Stimulated activated CD4-positive, alpha-beta T cell treated with anti-CD3 and anti-CD28 coated beads, TNF-alpha, amount 100 ng/mL, for 24 hours (primary cell): Measurements from ENCODE around the gene PPP1R18.
"Not testable (repeated sequence)": the region's sequence is repeated elsewhere in the genome, so short reads cannot be mapped to it uniquely, and the experiment has no call there.

Source experiments
- DNase-seq, 3 experiments: peaks; one replicate each; pipeline ENCODE4 v3.0.0-alpha.2; 2020; ENCODE audit warnings: low read depth in 3 of 3

Gene PPP1R18

DNA sequence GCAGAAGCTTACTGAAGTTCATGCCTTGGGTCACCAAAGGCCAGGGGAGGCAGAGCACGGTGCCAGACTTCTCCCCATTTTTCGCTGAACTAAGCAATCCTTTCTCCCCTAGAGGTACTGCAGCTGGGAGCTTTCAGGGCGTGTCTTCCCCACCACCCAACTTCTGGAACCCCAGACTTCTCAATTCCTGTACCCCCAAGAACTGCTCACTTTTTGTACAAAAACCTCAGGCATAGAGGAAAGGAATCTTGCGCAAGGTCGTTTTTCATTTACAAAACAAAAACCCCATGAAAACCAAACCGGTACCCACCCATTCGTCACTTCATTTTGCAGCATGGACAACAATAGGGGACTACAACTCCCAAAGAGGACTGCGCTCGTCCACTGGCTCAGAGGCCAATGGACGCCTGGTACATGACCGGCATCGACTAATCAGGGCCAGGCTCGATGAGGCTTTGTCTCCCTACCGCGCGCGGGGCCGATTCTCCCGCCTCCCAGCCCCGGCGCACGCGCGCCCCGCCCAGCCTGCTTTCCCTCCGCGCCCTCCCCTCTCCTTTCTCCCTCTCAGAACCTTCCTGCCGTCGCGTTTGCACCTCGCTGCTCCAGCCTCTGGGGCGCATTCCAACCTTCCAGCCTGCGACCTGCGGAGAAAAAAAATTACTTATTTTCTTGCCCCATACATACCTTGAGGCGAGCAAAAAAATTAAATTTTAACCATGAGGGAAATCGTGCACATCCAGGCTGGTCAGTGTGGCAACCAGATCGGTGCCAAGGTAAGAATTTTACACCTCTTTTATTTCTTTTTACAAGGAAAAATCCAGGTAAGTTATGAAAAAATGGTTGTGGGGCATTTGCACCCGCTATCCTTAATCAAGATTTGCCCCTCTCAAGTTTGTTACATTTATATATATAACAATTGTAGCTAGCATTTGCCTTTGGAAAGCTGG, 33.6 kb upstream of the PPP1R18 start, which contains the start of gene TUBB:
Gene TUBB (plus strand): TSS at position 562 of the 947 bp plus-strand sequence. CDS start 155 bp downstream, at position 717.
- DNase-seq: peak; percentile 89 to 94 (median 91)

DNA sequence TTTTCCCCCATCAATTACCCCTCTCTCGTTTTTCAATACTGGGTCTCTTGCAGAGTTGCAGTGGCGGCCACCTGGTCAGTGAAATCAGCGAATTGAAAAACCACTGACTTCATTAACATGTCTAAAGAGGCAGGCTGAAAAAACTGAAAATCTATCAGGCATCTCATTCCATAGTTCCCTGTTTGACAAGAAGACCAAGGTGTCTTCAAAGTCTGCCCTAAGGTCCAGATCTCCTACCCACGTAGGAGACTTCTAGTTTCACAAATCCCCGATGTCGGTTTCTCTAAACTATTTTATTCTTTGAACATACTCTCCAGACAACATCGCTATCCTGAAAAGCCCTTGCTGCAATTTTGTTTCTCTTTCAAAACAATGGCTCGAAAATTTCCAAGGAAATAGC, 32.9 kb upstream of the PPP1R18 start:
- no peak for DNase-seq

DNA sequence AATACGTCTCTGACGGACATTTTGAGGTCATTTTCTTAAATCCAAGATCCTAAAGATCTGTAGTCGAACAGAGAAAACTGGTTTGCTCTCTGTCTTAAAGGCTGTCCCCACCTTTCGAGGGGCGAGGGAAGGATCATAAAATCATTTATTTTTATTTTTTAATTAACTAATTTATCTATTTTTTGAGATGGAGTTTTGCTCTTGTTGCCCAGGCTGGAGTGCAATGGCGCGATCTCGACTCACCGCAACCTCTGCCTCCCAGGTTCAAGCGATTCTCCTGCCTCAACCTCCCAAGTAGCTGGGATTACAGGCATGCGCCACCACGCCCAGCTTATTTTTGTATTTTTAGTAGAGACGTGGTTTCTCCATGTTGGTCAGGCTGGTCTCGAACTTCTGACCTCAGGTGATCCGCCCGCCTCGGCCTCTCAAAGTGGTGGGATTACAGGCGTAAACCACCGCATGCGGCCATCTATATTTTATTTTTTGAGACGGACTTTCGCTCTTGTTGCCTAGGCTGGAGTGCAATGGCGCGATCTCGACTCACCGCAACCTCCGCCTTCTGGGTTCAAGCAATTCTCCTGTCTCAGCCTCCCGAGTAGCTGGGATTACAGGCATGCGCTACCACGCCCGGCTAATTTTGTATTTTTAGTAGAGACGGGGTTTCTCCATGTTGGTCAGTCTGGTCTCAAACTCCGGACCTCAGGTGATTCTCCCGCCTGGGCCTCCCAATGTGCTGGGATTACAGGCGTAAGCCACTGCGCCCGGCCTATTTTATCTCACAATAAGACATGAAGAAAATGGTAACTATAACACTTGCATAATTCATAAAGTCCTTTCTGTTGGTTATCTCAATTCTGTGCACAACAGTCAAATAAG, 31.6 kb upstream of the PPP1R18 start:
- not testable (repeated sequence) for DNase-seq

DNA sequence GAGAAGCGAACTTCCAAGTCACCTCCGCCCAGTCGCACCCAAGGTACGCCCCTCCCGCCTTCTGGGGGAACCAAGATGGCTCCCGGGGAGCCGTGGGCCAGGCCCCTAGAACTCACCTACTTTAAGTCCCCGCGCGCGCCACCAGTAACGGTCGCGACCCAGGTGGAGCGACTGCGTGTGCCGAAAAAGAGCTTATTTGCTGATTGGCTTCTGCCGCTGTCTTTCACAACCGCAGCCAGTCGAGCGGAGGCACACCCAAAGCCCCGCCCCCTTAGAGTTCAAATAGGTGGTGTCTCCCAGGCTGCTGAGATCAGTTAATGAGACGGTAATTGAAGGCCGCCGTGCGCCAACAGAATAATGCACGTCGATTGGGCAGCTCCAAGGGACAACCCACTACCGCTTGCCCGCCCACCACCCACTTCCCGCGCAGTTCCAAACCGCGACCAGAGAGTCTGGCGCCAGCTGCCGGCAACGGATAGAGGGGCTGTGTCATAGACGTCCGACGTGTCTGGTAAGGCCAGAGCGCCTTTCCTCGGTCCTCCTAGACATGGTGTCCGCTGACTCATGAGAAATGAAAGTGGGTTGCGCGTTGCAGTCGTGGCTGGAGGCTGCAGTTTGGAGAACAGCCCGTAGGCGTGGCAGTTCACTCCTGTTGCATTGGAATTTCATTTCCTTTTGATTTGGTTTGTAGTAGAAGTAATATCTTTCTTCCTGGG, 30.8 kb upstream of the PPP1R18 start, which contains the start of gene MDC1:
Gene MDC1 (minus strand): TSS at position 153 of the 716 bp plus-strand sequence. CDS start 2,106 bp downstream, outside the sequence.
- DNase-seq: peak; percentile 96 to 99 (median 99)

DNA sequence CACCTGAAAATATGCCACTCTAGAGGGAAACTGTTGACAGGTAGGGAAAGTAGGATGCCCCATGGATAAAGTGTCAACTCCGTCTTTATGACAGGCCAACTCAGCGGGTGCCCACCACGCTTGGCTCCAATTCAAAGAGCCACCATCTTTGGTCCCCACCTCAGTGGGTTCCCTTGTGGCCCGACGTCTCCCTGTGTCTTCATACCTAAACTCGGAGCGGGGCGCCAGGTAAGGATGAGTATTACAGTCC, 30.4 kb upstream of the PPP1R18 start:
- DNase-seq: no peak

DNA sequence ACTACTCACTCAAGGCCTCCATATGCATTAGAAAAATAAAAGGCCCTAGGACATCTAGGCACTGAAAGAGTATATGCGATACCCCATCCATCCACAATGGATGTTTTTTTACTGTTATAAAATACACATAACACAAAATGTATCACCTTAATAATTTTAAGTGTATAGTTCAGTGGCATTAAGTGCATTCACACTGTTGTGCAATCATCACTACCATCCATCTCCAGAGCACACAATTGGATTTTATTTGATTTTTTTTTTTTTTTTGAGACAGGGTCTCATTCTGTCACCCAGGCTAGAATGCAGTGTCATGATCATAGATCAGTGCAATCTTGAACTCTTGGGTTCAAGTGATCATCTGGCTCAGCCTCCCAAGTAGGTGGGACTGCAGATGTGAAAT, 27.8 kb upstream of the PPP1R18 start:
- no peak for DNase-seq

DNA sequence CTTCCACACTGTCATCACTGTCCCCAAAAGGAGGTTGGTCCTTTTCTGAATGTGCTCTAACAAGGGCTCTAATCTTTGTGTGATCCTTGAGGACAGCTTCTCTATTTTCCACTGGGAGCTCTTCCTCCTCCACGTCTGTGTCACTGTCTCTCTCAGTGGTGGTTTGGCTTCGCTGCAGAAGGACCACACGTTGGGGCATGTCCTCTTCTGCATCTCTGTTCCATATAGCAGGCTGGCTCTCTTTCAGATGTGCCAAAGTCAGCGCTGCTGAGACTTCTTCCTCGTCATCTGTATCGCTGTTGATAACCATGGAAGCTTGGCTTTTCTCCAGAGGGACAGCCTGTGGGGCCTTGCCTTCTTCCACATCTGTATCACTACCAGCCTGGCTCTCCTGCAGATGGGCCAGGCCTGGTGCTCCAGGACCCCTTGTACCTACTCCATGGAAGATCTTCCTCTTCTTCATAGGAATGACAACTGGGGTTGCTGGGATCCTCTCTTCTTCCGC, 26.0 kb upstream of the PPP1R18 start:
- DNase-seq: no peak

DNA sequence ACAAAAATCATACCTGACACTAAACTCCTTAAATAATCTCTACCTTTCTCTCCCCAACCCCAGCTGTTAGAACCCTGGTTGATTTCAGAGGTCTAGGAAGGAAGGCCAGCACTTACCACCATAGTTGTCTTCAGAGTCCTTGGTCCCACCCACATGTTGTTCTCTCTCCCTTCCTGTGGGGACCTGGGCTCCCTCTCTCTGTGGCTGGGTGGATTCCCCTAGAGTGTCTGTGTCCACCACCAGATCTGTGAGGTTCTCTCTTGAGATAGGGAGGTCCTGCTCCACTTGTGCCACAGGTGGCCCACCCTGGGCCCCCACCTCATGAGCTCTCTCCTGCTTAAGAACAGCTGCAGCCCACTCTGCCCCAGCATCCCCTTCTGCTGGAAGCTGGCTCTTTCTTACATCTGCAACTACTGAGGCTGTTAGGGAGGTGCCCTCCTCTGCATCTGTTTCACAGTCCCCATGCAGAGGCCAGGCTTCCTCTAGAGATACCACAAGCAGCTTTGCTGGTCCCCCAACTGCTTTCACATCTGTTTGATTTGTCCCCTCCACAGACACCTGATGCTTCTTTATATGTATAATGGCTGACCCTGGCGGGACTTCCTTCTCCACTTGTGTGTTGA, 25.4 kb upstream of the PPP1R18 start:
- no peak for DNase-seq

DNA sequence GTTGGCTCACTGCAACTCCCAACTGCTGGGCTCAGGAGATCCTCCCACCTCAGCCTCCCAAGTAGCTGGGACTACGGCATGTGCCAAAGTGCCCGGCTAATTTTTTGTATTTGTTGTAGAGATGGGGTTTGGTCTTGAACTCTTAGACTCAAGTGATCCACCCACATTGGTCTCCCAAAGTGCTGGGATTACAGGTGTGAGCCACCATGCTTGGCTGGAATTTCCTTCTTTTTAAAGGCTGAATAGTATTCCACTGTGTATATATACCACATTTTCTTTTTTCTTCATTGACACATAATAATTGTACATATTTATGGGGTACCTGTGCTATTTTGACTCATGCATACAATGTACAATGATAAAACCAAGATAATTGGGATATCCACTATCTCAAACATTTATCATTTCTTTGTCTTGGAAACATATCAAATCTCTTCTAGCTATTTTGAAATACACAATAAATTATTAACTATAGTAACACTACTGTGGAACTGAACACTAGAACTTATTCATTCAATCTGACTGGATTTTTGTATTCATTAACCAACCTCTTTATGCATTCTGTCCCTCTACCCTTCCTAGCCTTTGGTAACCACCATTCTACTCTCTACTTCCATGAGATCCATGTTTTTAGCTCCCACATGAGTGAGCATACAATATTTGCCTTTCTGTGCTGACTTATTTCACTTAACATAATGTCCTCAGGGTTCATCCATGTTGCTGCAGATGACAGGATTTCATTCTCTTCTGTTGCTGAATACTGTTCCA, 22.8 kb upstream of the PPP1R18 start:
- DNase-seq: no peak

DNA sequence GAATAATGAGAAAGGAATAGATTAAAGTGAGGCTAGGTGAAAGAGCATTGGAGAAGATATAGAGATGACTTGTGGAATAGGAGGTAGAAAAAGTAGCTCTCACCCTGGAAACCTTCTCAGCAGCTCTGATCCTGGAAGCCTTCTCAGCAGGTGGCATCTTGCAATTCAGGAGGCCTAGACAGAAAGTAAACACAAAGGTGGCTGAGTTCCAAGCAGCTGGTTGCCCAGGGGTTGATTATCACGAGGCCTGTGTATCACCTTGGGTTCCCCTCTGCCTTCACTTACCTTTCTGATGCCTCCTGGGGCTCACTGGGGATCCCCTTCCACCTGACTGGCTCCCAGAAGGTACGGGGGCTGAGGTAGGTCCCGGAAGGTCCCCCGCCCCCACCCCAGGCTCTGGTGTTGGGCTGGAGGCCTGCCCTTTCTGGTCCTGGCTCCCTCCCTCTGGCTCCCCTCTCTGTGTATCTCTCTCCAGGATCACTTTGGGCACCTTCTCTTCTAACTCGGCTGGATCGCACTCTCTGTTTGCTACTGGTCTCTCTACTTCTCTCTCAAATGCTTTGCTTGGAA, 20.9 kb upstream of the PPP1R18 start:
- DNase-seq: no peak

DNA sequence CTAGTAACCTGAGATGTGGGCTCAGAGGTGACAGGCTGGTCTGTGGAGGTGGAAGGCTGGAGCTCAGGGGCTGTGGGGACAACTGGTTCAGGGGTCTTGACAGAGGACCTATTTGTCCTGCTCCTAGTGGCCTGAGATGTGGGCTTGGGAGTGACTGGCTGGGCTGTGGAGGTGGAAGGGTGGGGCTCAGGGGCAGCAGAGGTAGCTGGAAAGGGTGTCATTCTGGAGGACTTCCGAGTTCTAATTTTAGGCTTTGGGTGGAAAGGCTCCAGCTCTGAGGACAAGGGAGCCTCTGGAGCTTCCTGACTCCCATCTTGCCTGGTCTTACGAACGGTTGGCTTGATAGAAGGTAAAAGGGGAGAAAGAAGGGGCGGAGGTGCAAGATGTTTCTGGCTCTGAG, 19.2 kb upstream of the PPP1R18 start:
- DNase-seq: no peak

DNA sequence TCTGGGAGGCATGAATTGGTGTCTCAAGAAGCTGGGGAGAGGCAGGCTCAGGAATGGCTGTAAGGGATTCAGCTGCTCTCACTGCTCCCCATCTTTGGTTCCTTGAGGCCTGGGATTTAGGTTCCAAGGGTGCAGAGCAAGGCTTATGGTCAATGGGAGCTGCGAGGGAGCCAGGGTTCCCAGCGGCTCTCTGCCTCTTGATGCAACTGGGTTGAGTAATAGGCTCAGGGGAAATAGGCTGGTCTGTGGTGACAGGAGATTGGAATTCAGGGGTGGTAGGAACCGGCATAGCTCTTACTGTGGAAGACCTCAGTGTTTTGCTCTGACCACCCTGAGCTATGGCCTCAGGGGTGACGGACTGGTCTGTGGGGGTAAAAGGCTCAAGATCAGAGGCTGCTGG, 17.4 kb upstream of the PPP1R18 start:
- DNase-seq: no peak

DNA sequence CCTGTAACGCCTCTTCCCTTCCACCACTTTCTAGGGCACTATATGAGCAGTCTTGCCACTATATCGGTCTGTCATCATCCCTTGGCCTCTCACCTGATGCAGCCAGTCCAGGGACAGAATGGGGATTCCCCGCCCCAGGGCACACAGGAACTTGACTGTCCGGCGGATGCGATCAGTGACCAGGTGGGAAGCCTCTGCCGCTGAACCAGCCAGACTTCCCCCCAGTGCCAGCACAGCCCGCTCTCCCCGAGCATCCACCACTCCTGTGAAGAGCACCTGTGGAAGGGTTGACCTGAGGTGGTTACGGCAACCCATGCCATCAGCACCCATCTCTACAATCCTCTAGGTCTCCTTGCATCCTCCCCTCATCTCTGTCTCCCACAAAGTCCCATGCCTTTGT, 16.6 kb upstream of the PPP1R18 start:
- DNase-seq: no peak

DNA sequence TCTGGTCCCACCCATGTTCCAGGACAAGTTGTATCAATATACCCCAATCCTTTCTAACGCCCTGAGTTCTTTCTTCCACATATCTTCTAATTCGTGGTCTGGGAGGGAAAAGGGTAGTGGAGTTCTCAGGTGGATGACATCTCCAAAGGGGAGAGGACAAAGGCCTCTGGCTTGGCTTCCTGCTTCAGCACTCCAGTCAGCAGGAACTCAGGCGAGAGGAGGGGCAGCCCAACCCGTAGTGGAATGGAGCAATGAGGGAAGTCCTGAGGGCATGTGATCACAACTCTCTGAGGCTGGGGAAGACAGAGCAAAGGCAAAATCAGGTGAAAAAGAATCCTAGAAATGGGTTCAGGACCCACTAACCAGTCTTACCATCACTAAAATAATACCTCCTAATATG, 13.9 kb upstream of the PPP1R18 start:
- DNase-seq: no peak

DNA sequence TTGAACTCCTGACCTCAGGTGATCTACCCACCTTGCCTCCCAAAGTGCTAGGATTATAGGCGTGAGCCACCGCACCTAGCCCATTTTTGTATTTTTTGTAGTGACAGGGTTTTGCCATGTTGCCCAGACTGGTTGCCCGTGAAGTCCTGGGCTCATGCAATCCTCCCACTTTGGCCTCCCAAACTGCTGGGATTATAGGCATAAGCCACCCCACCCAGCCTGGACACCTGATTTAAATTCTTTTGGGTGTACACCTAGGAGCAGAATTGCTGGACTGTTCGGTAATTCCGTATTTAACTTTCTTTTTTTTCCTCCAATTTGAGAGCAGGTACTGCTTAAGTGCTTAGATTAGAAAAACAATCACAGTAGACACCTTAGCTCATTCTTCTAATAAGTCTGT, 10.0 kb upstream of the PPP1R18 start:
- DNase-seq: no peak

DNA sequence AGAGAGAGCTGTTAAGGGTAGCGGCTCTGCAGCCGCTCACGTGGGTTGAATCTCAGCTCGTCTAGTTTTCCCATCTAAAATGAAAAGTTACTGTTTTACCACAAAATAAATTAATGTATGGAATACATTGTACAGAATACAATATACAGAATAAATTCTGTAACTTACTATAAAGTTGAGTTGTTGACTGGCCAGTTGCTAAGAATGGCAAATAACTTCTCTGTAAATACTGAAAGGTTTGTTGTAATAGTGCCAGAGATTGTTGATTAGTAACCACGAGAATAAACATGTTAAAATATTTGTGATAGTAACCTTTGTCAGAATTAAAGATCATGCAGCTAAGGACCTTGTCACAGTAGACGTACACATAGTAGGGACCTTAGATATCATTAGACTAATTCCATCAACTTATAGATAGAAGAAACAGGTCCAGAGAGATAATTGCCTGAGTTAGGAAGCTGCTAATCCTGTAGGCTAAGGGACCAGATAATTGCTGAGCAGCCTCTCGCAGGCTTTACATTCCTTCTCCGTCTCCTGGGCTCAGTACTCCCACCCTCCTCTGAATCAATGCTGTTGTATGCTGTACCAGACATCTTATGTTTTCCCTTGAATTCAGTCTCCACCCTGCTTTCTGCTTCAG, 4.9 kb upstream of the PPP1R18 start:
- DNase-seq: no peak

DNA sequence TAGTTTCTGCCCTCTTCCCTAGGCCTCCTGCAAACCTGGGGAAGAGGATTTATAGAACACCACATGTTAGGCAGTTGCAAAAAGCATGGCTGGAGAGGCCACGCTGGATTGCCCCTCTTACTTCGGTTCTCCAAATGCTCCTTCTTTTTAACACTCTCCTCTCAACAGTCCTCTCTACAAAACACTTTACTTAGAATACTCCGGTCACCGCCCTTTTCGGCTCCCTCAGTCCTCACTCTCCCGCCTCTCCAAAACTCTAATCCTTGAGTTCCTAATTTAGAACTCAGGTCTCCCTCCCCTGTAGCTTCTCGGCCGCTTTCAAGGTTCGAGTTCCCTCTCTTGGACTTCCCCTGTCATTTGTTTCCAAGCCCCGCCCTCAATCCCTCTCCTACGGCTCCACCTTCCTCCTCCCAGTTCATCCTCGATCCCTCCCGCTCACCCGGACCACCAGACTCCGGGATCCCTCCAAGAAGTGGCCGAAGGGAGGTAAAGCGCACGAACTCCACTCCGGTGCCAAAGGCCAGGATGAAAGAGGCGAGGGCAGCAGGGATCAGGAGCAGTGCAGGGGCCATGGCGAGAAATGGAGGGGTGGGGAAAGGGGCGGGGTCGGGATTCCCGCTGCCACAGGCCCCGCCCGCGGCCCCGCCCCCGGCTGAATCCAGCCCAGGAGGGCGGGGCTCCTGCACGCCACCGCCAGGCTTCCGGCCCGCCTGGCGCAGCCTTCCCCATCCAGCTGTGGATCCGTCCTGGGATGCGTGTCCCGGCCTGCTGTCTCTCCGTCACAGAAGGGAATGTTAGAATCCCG, 4.2 kb upstream of the PPP1R18 start, which contains the start of gene NRM:
Gene NRM (minus strand): TSS at position 582 of the 805 bp plus-strand sequence. CDS start 10 bp downstream, at position 572.
- DNase-seq: peak in 2 of 3 experiments; percentile 67 to 81

DNA sequence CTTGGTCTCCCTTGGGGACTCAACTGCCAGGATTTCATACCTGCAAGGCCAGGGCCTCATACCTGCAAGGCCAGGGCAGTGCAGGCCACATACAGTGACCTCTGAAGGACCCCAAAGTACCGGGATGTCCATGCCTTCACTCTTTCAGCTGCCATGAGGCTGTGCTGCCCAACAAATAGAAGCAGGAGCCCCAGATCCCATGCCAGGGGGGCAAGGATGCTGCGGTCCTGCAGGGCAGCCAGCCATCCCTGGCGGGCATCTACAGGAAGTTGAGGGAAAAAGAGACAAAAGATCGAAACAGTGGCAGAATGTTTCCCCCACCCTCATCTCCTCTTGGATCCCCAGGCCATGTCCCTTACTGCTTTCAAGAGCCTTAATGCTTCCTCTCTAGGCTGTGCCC, 3.5 kb upstream of the PPP1R18 start:
- no peak for DNase-seq
